GM12878 (cell line): ENCODE results near the gene ROR2. TPM values are rescaled to one million over a fixed set of nuclear protein-coding genes. Genes with fewer than 3 reads are reported as not detected.

Experiments
- CUX1 ChIP-seq: IDR thresholded peaks from 2 replicates; pipeline ENCODE4 v1.6.1; 2012; ENCODE audit warnings: improper control_type of control experiment, low read depth, low read length; ENCODE audit not compliant: insufficient replicate concordance
- HSF1 ChIP-seq: fragments of 150-350 bp; IDR thresholded peaks from 2 replicates; pipeline ENCODE4 v1.6.1; 2014; ENCODE audit warnings: mild to moderate bottlenecking, low read depth, low read length
- LARP7 ChIP-seq: fragments of 450-650 bp; IDR thresholded peaks from 2 replicates; pipeline ENCODE4 v1.6.1; 2017; ENCODE audit warnings: mild to moderate bottlenecking
- MEF2A ChIP-seq: IDR thresholded peaks from 2 replicates; pipeline ENCODE4 v1.6.1; 2011; ENCODE audit warnings: low read depth, mild to moderate bottlenecking, low read length, moderate library complexity; ENCODE audit not compliant: insufficient read depth
- MYC ChIP-seq: IDR thresholded peaks from 2 replicates; pipeline ENCODE4 v1.6.1; 2011; ENCODE audit warnings: mild to moderate bottlenecking, low read length, moderate library complexity, inconsistent platforms; ENCODE audit not compliant: insufficient read depth, insufficient replicate concordance, insufficient read length, severe bottlenecking
- POLR2AphosphoS5 ChIP-seq: IDR thresholded peaks from 2 replicates; pipeline ENCODE4 v1.6.1; 2011; ENCODE audit warnings: mild to moderate bottlenecking, low read length, inconsistent platforms
- polyA plus RNA-seq, 11 experiments: library from polyadenylated mRNA; depleted of rRNA in 4 of 11; unstranded in 6 of 11; stranded (reverse) in 5 of 11; fragments of >200 nt; fragmentation: Nextera tagmentation in 4 of 11; fragmentation: Illumina TruSeq in 1 of 11; extraction: Ambion mirVana in 4 of 11; extraction: Trizol in 1 of 11; gene quantifications; 1 replicate in 1 of 11; 2 replicates in 10 of 11; pipeline versions ENCODE4 v1.2.1 to v1.2.3, GENCODE V29; 2011 to 2016; ENCODE audit warnings: inconsistent platforms in 2 of 11, missing spikeins in 2 of 11, low read depth in 1 of 11
- total RNA-seq, 4 experiments: library from RNA; depleted of rRNA in 3 of 4; stranded (reverse); fragments of >200 nt in 3 of 4; fragmentation: Illumina TruSeq in 1 of 4; extraction: Trizol in 1 of 4; gene quantifications; 2 replicates each; pipeline versions ENCODE4 v1.2.1 to v1.2.3, GENCODE V29; 2013 to 2021
- TF ChIP-seq, protein P1 (sequence below): fragments of 450-650 bp; IDR thresholded peaks from 2 replicates; pipeline ENCODE4 v1.6.1; 2017; ENCODE audit warnings: mild to moderate bottlenecking, moderate library complexity

ROR2 gene
- total and polyA plus RNA-seq, 10 of the 15 experiments (the other 5 are each of a cell fraction or from before 2014, with no cell fraction given): 0.03 to 0.05 TPM; not detected in 8

DNA sequence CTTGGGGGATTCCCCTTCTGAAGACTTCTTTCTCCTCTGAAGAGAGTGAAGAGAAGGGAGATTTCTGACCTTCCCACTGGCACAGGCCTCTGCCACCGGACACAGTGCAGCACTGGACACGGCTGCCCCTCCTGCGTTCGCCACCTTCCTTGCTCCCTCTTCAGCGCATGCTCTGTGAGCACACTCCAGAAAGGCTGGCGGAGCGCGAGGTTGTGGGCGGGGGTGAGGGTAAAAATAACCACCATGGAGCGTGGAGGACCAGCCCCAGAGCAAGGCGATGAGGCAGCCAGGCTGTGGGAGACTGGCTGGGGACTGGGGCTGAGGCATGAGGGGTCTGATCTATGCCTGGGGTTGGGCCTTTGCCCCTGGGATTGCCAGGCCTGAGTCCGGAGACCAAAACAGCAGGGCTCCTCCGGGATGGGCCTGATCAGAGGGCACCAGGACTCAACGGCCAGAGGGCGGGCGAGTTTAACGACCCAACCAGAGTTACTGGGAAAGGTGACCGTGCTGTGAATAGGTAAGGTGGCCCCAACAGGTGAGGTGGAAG lies 97.2 kb downstream of the ROR2 start (continued):
- TF ChIP-seq CUX1: no peak
- no peak for TF ChIP-seq LARP7
- no peak for TF ChIP-seq POLR2AphosphoS5
- TF ChIP-seq MEF2A: no peak
- TF ChIP-seq HSF1: no peak
- TF ChIP-seq, protein P1, sequence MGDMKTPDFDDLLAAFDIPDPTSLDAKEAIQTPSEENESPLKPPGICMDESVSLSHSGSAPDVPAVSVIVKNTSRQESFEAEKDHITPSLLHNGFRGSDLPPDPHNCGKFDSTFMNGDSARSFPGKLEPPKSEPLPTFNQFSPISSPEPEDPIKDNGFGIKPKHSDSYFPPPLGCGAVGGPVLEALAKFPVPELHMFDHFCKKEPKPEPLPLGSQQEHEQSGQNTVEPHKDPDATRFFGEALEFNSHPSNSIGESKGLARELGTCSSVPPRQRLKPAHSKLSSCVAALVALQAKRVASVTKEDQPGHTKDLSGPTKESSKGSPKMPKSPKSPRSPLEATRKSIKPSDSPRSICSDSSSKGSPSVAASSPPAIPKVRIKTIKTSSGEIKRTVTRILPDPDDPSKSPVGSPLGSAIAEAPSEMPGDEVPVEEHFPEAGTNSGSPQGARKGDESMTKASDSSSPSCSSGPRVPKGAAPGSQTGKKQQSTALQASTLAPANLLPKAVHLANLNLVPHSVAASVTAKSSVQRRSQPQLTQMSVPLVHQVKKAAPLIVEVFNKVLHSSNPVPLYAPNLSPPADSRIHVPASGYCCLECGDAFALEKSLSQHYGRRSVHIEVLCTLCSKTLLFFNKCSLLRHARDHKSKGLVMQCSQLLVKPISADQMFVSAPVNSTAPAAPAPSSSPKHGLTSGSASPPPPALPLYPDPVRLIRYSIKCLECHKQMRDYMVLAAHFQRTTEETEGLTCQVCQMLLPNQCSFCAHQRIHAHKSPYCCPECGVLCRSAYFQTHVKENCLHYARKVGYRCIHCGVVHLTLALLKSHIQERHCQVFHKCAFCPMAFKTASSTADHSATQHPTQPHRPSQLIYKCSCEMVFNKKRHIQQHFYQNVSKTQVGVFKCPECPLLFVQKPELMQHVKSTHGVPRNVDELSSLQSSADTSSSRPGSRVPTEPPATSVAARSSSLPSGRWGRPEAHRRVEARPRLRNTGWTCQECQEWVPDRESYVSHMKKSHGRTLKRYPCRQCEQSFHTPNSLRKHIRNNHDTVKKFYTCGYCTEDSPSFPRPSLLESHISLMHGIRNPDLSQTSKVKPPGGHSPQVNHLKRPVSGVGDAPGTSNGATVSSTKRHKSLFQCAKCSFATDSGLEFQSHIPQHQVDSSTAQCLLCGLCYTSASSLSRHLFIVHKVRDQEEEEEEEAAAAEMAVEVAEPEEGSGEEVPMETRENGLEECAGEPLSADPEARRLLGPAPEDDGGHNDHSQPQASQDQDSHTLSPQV: no peak
- TF ChIP-seq MYC: no peak
